HEK293T (cell line): Measurements from ENCODE around the gene KCNB1.

Experiments
- ARNT ChIP-seq: fragments of 450-650 bp; IDR thresholded peaks from 2 replicates; pipeline ENCODE4 v1.6.1; 2017; ENCODE audit warnings: mild to moderate bottlenecking
- ELF4 ChIP-seq: fragments of 450-650 bp; IDR thresholded peaks from 2 replicates; pipeline ENCODE4 v1.6.1; 2017; ENCODE audit warnings: antibody characterized with exemption
- FOXA1 ChIP-seq: fragments of 450-650 bp; IDR thresholded peaks from 2 replicates; pipeline ENCODE4 v1.6.1; 2016; ENCODE audit warnings: mild to moderate bottlenecking
- FOXM1 ChIP-seq: fragments of 450-650 bp; IDR thresholded peaks from 2 replicates; pipeline ENCODE4 v1.6.1; 2017; ENCODE audit warnings: mild to moderate bottlenecking, borderline replicate concordance
- NFRKB ChIP-seq: fragments of 450-650 bp; IDR thresholded peaks from 2 replicates; pipeline ENCODE4 v1.6.1; 2016; ENCODE audit warnings: mild to moderate bottlenecking, moderate library complexity
- PKNOX1 ChIP-seq: fragments of 450-650 bp; IDR thresholded peaks from 2 replicates; pipeline ENCODE4 v1.6.1; 2016
- SP1 ChIP-seq: fragments of 450-650 bp; IDR thresholded peaks from 2 replicates; pipeline ENCODE4 v1.6.1; 2017
- SUZ12 ChIP-seq: fragments of 450-650 bp; IDR thresholded peaks from 2 replicates; pipeline ENCODE4 v1.6.1; 2016; ENCODE audit warnings: mild to moderate bottlenecking
- TARDBP ChIP-seq: fragments of 450-650 bp; IDR thresholded peaks from 2 replicates; pipeline ENCODE4 v1.6.1; 2016

DNA sequence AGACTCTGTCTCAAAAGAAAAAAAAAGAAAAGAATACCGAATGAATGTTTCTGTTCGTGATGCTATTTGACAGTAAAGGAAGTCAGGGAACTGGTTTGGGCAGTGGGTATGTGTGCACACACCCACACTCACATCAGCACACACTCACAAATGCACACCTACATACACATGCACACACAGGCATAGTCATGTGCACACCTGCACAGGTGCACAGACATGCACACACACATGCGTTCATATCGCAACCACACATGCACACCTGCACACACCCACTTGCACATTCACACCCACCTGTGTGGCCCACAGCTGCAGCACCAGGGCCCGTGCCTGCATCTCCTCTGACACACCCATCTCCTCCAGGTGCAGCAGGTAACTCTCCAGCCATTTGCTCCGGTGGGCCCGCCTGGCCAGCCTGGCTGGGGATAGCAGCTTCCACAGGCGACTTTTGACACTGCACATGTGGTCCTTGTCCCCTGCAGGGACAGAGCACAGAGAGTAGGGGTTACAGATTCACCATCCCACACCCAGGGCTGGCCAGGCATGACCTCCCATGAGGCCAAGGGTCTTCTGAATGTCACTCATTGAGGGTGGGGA is 41.4 kb upstream of the KCNB1 start:
- TF ChIP-seq ARNT (no peak), TARDBP (no peak), SP1 (no peak), FOXM1 (no peak), SUZ12 (no peak), PKNOX1 (no peak), ELF4 (no peak), NFRKB (no peak), FOXA1 (no peak)
